GM18520 (cell line): ENCODE measurements around the gene TSPAN9.

Experiments used
- ATAC-seq: cut with Tn5 transposase; IDR thresholded peaks from one replicate; pipeline ENCODE4 v1.9.1; 2021; ENCODE audit not compliant: unreplicated experiment

The TSPAN9 gene

GRCh38 chr12:3243376-3244084, 166.4 kb downstream of the TSPAN9 start:
- ATAC-seq: no peak

GRCh38 chr12:3244219-3244750, 167.1 kb downstream of the TSPAN9 start:
- ATAC-seq: no peak

- no peak for ATAC-seq
Measured at GRCh38 chr12:3246253-3246652, 169.1 kb downstream of the TSPAN9 start.

GRCh38 chr12:3247077-3247476, 169.9 kb downstream of the TSPAN9 start:
- ATAC-seq: no peak

- ATAC-seq: no peak
Measured at GRCh38 chr12:3247629-3248161, 170.5 kb downstream of the TSPAN9 start.

- ATAC-seq: no peak
Measured at GRCh38 chr12:3249081-3249800, 172.1 kb downstream of the TSPAN9 start.

- no peak for ATAC-seq
Measured at GRCh38 chr12:3250034-3250433, 172.9 kb downstream of the TSPAN9 start.

- ATAC-seq: no peak
Measured at GRCh38 chr12:3250576-3250975, 173.4 kb downstream of the TSPAN9 start.

- no peak for ATAC-seq
Measured at GRCh38 chr12:3251067-3251466, 173.9 kb downstream of the TSPAN9 start.

- ATAC-seq: no peak
Measured at GRCh38 chr12:3251691-3252090, 174.5 kb downstream of the TSPAN9 start.

- ATAC-seq: no peak
Measured at GRCh38 chr12:3252450-3252891, 175.3 kb downstream of the TSPAN9 start.

GRCh38 chr12:3253682-3254275, 176.6 kb downstream of the TSPAN9 start:
- no peak for ATAC-seq

- ATAC-seq: no peak
Measured at GRCh38 chr12:3255057-3255456, 177.9 kb downstream of the TSPAN9 start.

GRCh38 chr12:3256103-3256631, 179.0 kb downstream of the TSPAN9 start:
- ATAC-seq: no peak

GRCh38 chr12:3257411-3257810, 180.2 kb downstream of the TSPAN9 start:
- no peak for ATAC-seq

GRCh38 chr12:3259973-3260372, 182.8 kb downstream of the TSPAN9 start:
- no peak for ATAC-seq

GRCh38 chr12:3261782-3262359, 184.7 kb downstream of the TSPAN9 start:
- no peak for ATAC-seq

- no peak for ATAC-seq
Measured at GRCh38 chr12:3262470-3262869, 185.3 kb downstream of the TSPAN9 start.

- ATAC-seq: no peak
Measured at GRCh38 chr12:3263282-3263681, 186.1 kb downstream of the TSPAN9 start.

- no peak for ATAC-seq
Measured at GRCh38 chr12:3263939-3264922, 187.1 kb downstream of the TSPAN9 start.
